Middle frontal gyrus (tissue), 1 donor: ENCODE data around the gene C16orf46.
"Not testable (repeated sequence)": the region's sequence is repeated elsewhere in the genome, so short reads cannot be mapped to it uniquely, and the experiment has no call there.

ENCODE experiments used
- DNase-seq: peaks from one replicate; pipeline ENCODE4 v3.0.0-alpha.2; 2015; ENCODE audit warnings: low spot score; ENCODE audit errors: extremely low spot score

C16orf46 gene, protein sequence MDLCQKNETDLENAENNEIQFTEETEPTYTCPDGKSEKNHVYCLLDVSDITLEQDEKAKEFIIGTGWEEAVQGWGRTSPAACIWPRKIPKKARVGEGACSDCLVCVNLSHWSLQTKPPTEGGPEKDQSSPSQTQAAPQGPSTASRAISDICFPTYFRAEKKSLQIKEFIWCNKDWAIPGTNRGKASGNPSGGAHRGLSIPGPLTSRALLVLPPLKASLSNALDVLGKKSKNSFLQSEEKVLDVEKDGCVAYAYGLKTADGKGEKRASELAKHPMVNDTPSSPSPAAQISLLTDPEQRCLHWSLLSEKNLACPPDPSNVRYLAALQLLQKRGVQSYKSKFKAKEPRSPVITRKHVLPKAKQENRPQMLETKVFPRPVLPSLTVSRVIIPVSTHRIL

DNA sequence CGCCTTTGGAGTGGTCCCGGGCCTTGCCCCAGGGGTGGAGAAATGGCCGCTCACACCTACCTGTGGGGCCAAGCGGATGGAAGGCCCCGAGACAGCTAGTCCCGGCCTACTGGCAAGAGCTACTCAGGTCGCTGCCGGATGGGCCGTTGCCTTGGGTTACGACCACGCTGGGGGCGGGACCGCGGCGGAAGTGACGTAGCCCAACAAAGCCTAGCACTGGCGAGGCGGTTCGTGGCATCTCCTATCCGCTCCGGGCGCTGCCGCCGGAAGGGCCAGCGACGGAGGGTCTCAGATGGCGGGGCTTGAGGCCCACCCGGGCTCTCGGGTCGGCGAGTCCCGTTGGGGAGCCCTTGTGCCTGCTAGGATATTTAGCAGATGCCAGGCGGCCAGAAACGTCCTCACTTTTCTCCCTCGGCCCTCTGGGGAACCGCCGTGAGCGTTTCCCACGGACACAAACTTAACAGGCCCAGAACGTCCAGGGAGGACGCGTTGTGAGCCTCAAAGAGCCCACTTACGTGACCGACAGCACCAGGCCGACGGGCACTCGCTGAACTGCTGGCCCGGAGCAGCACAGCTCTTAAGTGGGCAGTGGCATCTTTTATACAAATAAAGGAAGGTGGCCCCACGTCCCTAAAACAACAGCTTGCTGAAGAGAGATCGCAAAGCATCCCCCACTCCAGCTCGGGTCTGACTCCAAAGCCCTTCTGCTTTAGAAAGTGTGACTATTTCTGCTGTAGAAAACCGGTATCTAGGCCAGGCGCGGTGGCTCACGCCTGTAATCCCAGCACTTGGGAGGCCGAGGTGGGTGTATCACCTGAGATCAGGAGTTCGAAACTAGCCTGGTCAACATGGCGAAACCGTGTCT lies at the start of gene C16orf46:
Gene C16orf46 (minus strand): TSS at position 163 of the 865 bp plus-strand sequence. CDS start 13,283 bp downstream, outside the sequence.
- DNase-seq, result peak; percentile 97

DNA sequence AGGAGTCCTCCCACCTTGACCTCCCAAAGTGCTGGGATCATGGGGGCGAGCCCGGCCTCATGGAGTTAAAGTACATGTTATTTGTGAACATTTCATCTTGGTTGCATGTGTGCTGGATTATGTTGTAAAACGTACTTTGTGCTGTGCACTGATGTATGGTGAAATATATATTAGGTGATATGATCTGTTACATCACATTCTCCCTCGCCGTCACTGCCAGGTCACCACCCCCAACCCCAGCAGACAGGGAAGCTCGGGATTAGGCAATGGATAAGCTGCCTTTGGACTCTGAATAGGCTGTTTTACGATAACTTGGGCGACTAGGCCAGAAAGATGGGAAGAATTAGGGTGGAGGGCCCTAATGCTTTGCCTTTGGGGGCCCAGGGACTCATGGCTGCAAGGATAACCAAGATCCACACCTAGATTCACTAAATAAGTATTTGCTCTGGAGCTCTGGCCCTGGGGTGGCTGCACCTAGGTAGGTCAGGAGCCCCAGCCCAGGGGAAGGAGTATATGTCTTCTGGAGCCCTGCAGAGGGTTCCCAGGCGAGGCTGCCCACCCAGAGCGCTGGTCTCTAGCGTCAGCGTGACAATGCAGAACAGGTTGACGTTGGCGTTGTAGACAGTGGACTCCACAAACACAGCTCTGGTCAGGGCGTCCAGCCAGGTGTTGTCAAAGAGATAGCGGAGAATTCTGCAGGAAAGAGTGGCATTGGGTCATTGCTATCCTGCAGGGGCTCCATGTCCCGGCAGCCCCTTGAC lies 46.2 kb upstream of the C16orf46 start:
- DNase-seq, result no peak

DNA sequence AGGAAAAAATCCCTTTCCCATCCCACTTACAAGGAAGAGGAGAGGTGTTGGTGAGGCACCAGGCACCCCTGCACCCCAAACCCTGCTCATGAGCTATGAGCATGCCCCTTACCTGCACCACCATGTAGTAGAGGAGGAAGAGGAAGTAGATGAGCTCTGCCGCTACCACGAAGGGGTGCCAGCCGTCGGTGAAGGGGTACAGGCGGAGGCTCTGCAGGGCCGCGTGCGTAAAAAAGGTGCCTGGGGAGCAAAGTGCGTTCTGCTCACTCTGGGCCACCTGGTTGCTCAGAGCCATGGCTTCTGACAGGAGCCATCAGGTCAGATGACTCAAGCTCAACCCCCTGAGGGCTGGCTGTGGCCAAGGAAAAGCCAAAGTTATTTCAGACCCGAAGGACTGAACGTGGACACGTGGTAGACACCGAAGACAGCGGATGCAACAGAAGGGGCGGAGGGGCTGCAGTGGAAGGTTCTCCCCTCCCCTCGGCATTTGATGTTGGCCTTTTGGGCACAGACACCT lies 44.5 kb upstream of the C16orf46 start:
- DNase-seq, result no peak

DNA sequence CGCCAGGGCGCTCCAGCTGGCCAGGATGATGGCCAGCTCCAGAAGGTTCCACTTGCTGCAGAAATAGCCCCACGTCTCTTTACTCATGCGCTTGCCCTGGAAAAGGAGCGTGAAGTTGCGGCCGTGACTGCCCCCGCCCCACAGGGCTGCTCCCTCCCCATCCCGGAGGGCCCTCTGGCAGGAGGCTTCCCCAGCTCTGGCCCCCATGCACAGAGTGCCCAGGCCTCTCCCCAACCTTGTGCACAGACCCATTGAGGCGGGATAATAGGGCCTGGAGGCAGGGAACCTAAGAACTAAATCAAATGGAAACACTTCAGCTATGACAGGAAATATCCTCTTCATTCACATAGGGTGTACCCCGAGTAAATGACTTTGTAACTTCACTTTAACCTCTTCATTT lies 40.4 kb upstream of the C16orf46 start:
- DNase-seq, result no peak

DNA sequence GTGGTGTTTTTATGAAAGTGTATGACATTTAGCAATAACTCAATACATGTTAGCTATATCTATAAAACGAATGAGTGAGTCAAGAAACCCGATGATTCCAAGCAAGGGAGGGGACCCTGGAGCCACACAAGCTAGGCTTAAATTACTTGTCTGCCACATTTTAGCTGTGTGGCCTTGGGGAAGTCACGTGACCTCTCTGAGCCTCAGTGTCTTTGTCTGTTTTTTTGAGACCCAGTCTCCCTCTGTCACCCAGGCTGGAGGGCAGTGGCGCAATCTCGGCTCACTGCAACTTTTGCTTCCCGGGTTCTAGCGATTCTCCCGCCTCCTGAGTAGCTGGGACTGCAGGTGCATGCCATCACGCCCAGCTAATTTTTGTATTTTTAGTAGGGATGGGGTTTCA lies 39.2 kb upstream of the C16orf46 start:
- DNase-seq, result no peak

DNA sequence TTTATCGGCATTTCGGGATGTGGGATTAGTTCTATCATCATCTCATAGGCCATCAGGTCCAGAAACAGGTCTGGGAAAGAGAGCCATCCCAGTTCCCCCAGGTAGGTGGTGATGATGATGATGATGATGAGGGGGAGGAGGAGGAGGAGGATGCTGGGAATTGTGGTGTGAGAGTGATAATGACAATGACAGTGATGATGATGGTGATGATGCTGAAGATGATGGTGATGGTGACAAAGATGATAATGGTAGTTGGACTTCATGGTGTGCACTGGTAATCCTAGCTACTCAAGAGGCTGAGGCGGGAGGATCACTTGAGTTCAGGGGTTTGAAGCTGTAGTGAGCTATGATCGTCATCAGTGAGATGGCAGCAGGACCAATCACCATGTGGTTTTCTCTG lies 35.4 kb upstream of the C16orf46 start:
- DNase-seq, result no peak

DNA sequence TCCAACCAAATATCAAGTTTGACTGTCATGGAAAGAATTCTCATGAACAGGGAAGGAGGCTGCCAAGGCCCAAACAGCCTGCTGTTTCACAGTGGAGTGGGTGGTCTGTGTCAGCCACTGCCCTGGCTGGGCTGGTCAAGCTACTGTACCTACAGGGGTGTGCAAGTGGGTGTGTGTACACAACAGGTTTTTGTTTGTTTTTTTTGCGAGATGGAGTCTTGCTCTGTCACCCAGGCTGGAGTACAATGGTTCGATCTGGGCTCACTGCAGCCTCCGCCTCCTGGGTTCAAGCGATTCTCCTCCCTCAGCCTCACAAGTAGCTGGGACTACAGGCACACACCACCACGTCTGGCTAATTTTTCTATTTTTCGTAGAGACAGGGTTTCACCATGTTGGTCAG lies 32.2 kb upstream of the C16orf46 start:
- DNase-seq, result not testable (repeated sequence)

DNA sequence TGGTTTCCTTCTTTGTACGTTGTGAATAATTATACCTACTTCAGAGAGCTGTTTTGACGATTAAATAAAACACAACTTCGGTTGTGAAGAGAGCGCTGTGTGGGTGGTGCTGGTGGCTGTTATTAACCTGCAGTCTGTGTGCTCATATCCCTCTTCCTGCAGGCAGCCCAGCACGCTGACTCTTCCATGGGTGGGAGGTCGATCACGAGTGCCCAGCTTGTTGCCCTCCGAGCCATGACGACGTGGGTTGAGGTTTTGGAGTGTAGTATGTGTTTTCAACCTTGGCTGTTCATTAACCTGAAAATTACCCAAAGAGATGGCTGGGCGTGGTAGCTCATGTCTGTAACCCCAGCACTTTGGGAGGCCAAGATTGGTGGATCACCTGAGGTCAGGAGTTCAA lies 30.5 kb upstream of the C16orf46 start:
- DNase-seq, result no peak

DNA sequence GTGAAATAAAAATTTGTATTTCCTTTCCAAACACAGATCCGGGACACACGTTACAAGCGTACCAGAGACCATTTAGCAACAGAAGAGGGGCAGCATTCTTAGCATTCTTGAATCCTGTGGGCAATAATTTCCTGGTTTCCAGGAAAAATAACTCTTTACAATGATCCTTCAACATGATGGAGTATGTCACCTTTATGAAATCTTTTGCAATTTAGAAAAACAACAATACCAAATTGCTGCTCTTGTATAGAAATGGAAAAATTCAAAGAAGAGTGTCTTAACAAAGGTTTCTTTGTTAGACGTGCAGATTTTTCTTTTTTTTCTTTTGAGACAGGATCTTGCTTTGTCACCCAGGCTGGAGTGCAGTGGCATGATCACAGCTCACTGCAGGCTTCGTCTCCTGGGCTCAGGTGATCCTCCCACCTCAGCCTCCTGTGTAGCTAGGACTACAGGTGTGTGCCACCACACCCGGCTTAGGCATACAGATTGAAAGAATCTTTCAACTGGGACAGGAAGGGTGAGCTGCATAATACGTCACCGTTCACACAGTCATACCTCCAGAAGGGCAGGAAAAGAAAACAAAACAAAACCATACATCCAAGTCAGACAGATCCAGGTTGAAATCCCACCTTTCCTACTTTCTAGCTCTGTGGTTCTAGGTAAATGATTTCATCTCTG lies 29.9 kb upstream of the C16orf46 start:
- DNase-seq, result no peak

DNA sequence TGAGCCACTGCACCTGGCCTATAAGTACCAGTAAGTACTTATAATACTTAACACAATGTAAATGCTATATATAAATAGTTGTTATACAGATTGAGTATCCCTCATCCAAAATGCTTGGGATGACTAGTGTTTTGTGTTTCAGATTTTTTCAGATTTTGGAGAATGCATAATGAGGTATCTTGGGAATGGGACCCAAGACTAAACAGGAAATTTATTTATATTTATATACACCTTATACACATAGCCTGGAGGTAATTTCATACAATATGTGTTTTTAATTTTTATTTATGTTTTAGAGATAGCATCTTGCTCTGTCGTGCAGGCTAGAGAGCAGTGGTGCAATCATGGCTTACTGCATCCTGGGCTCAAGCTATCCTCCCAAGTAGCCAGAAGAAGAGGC lies 28.9 kb upstream of the C16orf46 start:
- DNase-seq, result no peak

DNA sequence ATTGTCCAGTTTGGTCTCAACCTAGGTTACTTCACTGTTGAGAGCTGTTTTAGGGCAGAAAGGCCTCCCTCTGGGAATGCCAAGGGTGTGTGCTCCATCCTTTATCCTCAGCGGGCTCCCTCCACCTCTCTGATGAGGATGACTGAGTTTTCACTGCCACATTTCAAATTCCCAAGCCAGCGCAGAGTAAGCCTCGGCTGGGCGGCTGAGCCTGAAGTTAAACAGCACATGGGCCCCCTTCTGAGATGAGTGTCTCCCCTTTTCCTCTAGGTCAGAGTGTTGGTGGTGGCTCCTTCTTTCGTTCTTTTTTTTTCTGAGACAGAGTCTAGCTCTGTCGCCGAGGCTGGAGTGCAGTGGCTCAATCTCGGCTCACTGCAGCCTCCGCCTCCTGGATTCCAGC lies 24.7 kb upstream of the C16orf46 start:
- no peak for DNase-seq

DNA sequence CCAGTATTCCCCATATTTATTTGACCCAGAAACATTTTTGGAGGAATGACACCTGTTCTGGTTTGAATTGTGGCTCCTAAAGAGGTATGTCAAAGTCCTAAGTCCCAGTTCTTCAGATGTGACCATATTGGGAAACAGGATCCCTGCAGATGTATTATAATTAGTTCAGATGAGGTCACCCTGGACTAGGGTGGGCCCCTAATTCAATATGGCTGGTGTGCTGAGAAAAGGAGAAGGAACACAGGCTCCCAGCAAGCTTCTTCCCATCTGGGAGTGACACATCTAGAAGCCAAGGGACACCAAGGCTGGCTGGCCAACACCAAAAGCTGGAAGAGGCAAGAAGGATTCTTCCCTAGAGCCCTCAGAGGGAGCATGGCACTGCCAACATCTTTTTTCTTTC lies 22.9 kb upstream of the C16orf46 start:
- no peak for DNase-seq

DNA sequence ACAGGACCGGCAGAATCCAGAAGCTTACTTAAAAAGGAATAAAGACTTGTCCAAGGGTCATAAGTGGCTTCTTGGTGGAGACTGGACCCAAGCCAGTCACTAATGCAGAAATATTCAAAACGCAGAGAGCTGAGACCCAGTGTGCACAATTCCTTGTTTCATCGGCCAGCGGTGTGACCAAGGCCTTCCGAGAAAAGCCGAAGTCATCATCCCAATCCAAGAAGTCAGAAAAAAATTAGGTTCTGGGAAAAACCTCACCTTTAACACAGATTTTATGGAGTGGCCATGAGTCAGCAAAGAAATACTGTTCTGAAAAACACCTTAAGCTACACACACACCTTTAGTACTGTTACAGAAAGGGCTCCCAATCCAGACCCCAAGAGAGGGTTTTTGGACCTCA lies 20.2 kb upstream of the C16orf46 start:
- DNase-seq, result no peak

DNA sequence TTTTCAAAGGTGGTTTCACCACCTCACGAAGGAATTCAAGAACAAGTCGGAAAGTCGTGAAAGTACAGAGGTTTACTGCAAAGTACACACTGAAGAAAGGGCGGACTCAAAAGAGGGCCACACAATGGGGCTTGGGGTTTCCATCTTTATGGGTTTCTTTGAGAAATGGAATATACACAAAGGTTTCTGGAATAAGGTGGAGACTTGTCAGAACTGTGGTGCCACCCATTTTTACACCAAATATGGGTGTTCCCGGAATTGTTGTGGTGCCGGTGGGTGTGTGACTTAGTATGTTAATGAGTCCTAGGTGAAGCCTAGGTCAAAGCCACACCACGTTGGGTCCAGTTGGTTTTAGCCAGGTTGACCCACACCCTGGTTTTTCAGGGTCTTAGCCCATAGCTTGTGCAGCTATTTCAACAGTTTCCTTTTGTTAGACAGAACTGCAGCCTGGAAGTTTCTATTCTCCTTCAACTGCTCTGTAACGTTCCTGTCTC lies 19.7 kb upstream of the C16orf46 start:
- DNase-seq, result no peak

DNA sequence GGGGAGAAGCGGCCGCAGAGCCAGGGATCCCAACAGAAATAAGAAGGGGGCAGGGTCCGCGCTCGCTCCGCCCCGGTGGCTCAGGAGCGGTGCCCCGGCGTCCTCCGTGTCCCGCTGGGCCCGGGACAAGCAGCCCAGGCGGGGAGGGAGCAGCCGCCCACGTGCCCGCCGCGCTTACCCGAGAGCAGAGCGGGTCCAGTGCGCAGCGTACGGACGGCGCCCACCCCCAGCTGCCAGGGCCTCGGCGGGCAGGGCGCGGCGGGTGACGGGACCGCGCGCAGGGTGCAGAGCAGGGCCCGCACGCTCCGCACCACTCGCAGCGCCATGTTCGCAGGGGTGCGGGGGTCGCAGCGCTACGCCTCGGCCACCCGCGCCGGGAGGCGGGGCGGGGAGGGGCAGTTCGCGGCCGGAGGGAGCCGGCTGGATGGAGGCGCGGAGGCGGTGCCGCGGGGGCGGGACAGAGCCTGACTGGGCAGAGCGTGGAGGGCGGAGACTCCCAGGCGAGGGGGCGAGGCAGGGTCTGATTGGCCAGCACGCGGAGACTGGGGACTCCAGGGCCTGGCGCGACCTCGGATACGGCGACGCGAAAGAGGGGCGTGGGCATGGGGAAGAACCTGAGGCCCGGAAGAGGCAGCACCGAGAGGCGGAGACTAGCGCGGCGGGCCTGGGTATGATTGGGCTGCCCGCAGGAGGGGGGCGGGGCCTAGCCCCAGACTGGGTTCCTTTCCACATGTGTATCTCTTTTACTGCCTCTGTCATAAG lies 19.1 kb upstream of the C16orf46 start, which contains the start of gene GCSH:
Gene GCSH (minus strand): TSS at position 443 of the 762 bp plus-strand sequence. CDS start 117 bp downstream, at position 326.
- peak; percentile 98 for DNase-seq

DNA sequence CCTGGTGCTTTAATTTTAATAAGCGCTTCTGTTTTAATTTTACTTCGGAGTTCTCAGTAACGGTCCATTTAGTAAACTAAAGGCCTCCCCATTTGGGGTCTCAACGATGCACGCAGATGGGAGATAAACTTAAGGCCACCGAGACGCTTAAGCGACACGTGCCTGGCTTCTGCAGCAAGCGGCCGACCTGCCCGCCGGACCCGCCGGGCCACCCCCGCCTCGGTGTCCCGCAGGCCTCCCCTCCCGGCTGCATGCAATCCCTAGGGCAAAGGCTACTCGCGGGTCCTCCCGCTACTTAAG lies 18.6 kb upstream of the C16orf46 start:
- no peak for DNase-seq

DNA sequence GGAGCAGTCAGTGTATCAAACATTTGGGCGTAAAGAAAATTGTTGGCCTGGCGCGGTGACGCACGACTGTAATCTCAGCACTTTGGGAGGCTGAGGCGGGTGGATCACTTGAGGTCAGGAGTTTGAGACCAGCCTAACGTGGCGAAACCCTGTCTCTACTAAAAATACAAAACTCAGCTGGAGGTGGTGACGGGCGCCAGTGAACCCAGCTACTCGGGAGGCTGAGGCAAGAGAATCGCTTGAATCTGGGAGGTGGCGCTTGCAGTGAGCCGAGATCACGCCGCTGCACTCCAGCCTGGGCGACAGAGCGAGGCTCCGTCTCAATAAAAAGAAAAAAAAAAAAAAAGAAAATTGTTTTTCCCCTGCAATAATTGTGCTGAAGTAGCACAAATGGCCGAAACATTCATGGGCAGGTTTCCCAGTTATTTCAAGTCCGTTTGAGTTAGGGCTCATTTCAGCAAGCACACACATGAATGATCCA lies 17.8 kb upstream of the C16orf46 start:
- DNase-seq, result no peak

DNA sequence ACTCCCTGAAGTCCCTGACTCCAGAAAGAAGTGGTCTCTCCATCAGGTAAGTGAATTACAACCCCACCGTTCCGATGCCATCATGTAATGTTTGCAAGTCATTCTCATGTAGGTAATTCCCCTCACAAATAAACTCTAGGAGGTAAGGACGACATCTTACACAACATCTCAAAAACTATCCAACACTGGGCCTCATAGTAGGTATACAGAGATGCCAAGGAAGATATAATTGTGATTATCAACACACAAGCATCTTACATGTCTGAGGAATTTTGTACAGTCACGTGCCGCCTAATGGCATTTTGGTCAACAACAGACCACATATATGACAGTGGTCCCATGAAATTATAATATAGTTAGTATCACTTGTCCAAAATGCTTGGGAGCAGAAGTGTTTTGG lies 11.8 kb upstream of the C16orf46 start:
- no peak for DNase-seq

DNA sequence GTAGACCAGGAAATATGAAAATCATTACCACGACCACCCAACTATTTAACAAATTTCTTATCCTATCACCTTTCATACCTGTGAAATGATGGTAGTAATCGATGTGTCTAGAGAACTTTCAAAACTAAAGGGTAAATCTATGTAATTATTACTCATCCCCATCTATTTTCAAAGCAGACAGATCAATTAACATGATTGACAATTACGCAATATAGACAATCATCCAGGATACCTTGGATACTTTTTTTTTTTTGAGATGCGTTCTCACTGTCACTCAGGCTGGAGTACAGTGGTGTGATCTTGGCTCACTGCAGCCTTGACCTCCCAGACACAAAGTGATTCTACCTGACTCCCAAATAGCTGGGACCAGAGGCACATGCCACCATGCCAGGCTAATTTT lies 4.0 kb upstream of the C16orf46 start:
- no peak for DNase-seq

DNA sequence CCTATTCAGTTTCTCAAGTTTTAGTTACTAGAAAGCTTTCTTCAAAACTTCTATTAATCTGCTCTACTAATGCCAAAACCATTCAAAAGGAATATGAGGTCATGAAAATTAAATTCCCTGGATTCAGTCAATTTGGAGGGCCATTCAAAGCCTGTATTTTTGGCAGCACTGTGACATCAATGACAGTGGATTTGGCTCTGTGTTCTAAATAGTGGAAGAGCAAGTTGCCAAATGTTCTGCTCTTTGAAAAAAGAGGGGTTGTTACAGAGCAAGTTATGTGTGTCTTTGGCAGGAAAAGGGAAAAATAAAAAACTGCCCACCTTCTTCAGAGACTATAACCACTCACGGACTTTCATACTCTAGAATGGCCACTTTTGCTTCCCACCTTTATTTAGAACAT lies 3.2 kb upstream of the C16orf46 start:
- no peak for DNase-seq
